ENCODE measurements around the gene TRIM2. TPM values are rescaled to one million over a fixed set of nuclear protein-coding genes. Genes with fewer than 3 reads are reported as not detected.
A peak's percentile ranks its signal among the peaks of the same experiment; 100 is the strongest.

The TRIM2 gene
- total RNA-seq, 1 experiment from 2014 or later: 41.4 TPM

- Histone ChIP-seq H2AFZ (ENCODE audit: low read depth, low read length, poor library complexity, severe bottlenecking) (peak overlapping the region; percentile 66), H3K4me3 (replicated peaks in 1 of 2; ENCODE audit: low read depth in 1 of 2, low read length in 2 of 2) (no peak overlapping the region), H3K79me2 (ENCODE audit: insufficient read depth, low read length) (no peaks in the 10 kb centered on the region), H3K27me3 (ENCODE audit: insufficient read depth, low read length) (no peaks in the 10 kb centered on the region), H3K9ac (ENCODE audit: low read length) (no peak overlapping the region), H4K20me1 (ENCODE audit: insufficient read depth) (no peaks in the 10 kb centered on the region), H3K9me3 (ENCODE audit: control insufficient read depth in 1 of 2, insufficient read depth in 1 of 2, low read depth in 1 of 2, low read length in 2 of 2) (no peaks in the 10 kb centered on the region), H3K27ac (ENCODE audit: low read depth, low read length) (no peak overlapping the region), H3K9me2 (ENCODE audit: insufficient read depth) (no peaks in the 10 kb centered on the region), H3K36me3 (ENCODE audit: control insufficient read depth in 1 of 2, insufficient read depth in 2 of 2, low read length in 2 of 2) (no peaks in the 10 kb centered on the region), H3K4me1 (ENCODE audit: control insufficient read depth in 1 of 2, insufficient read depth in 2 of 2, low read length in 2 of 2) (peaks cover 10 to 27% of the 10 kb centered on the region in 2 experiments), H3K4me2 (ENCODE audit: low read length) (no peak overlapping the region)
- no peak for ATAC-seq
- ChIA-PET RAD21 (ENCODE audit: low non-redundant PET in 1 of 2, low total read pairs in 2 of 2, uncharacterized antibody in 2 of 2, unreplicated experiment in 2 of 2) (no interaction called here), POLR2A (no interaction called here), CTCF (interaction anchor here (0.7 to 1.1 kb wide), 2 partner anchors 16 to 286 kb away, joined by 3 read pairs; no protein-coding TSS in a partner anchor)
- BruUV-seq (replicated peaks): no TSS peak
- DNase-seq (ENCODE audit: low read depth, low spot score): no peak
- intact Hi-C loops (cut with micrococcal nuclease): no loop called here
- TF ChIP-seq RAD21 (IDR thresholded peaks at IDR 0.05; ENCODE audit: low read depth): no peak
- TF ChIP-seq ZNF274 (IDR thresholded peaks at IDR 0.05; ENCODE audit: low read depth, low read length): no peak
- TF ChIP-seq SIN3A (IDR thresholded peaks at IDR 0.05; ENCODE audit: low read depth): no peak
- no peak for TF ChIP-seq MAX (IDR thresholded peaks at IDR 0.05)
- no peak for TF ChIP-seq JUND (IDR thresholded peaks at IDR 0.05)
- peak in 2 of 3 experiments; percentile 14 to 31; a peak in 2 of 6 replicates for TF ChIP-seq CTCF (IDR thresholded peaks at IDR 0.05 in 2 of 3, conservative IDR thresholded peaks at IDR 0.05 in 1 of 3; ENCODE audit: borderline replicate concordance in 1 of 3, insufficient read depth in 1 of 3, low read depth in 2 of 3, low read length in 2 of 3)
- peak; percentile 4 for TF ChIP-seq TCF7L2 (IDR thresholded peaks at IDR 0.05; ENCODE audit: borderline replicate concordance, extremely low read depth, insufficient read depth, insufficient read length)
Observed at GRCh38 chr4:153159016-153159415, 45.2 kb upstream of the TRIM2 start.

All from HCT116 (cell line).